Measurements from ENCODE around the gene JHY.

GRCh38 chr11:122864386-122865115, 18.0 kb upstream of the JHY start:
- TF ChIP-seq CREB1 (IDR thresholded peaks at IDR 0.05; ENCODE audit: low read depth): no peak
- TF ChIP-seq MAX (IDR thresholded peaks at IDR 0.05): no peak
- TF ChIP-seq EP300 (IDR thresholded peaks at IDR 0.05; ENCODE audit: borderline replicate concordance): no peak
- no peak for TF ChIP-seq TAF1 (IDR thresholded peaks at IDR 0.05; ENCODE audit: low read depth)
- TF ChIP-seq RAD21 (IDR thresholded peaks at IDR 0.05; ENCODE audit: low read depth): no peak
- TF ChIP-seq NFIC (IDR thresholded peaks at IDR 0.05): no peak
- no peak for TF ChIP-seq REST (IDR thresholded peaks at IDR 0.05; ENCODE audit: low read depth)
- TF ChIP-seq USF1 (IDR thresholded peaks at IDR 0.05): no peak
- TF ChIP-seq FOXM1 (IDR thresholded peaks at IDR 0.05; ENCODE audit: borderline replicate concordance, low read depth): no peak
- no peak for TF ChIP-seq YY1 (IDR thresholded peaks at IDR 0.05; ENCODE audit: low read depth)
- no peak for TF ChIP-seq CEBPB (IDR thresholded peaks at IDR 0.05)
- no peak for TF ChIP-seq EGR1 (IDR thresholded peaks at IDR 0.05)
- no peak for TF ChIP-seq ZBTB7A (IDR thresholded peaks at IDR 0.05; ENCODE audit: low read depth)

All from Ishikawa (cell line).